ENCODE measurements around the gene VWA5A.

DNA sequence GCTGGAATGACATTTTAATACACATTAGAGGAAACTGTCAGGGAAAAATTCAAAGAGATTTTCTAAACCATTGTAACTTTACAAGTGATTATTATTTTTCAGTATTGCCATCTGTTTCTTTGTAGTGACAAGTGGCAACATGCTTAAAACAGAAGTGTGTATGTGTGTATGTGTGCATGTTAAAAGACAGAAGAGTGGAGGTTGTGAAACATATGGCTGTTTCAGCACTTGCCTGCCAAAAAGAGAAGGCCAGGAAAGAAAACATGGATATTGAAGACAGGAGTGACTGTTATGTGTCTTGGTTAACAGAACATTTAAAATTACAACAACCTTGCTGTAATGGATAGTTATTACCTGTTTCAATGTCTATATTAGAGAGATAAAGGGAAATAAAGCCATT, 24.3 kb upstream of the VWA5A start:
- TF ChIP-seq HOXB13 (CRISPR knock-in tag; IDR thresholded peaks at IDR 0.05; ENCODE audit: low read depth) (no peak), POLR2A (IDR thresholded peaks at IDR 0.05; ENCODE audit: low read length) (no peak), HDAC2 (IDR thresholded peaks at IDR 0.05) (no peak)
- TF ChIP-seq, protein P1, sequence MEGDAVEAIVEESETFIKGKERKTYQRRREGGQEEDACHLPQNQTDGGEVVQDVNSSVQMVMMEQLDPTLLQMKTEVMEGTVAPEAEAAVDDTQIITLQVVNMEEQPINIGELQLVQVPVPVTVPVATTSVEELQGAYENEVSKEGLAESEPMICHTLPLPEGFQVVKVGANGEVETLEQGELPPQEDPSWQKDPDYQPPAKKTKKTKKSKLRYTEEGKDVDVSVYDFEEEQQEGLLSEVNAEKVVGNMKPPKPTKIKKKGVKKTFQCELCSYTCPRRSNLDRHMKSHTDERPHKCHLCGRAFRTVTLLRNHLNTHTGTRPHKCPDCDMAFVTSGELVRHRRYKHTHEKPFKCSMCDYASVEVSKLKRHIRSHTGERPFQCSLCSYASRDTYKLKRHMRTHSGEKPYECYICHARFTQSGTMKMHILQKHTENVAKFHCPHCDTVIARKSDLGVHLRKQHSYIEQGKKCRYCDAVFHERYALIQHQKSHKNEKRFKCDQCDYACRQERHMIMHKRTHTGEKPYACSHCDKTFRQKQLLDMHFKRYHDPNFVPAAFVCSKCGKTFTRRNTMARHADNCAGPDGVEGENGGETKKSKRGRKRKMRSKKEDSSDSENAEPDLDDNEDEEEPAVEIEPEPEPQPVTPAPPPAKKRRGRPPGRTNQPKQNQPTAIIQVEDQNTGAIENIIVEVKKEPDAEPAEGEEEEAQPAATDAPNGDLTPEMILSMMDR (IDR thresholded peaks at IDR 0.05) = no peak
- TF ChIP-seq, protein P2, sequence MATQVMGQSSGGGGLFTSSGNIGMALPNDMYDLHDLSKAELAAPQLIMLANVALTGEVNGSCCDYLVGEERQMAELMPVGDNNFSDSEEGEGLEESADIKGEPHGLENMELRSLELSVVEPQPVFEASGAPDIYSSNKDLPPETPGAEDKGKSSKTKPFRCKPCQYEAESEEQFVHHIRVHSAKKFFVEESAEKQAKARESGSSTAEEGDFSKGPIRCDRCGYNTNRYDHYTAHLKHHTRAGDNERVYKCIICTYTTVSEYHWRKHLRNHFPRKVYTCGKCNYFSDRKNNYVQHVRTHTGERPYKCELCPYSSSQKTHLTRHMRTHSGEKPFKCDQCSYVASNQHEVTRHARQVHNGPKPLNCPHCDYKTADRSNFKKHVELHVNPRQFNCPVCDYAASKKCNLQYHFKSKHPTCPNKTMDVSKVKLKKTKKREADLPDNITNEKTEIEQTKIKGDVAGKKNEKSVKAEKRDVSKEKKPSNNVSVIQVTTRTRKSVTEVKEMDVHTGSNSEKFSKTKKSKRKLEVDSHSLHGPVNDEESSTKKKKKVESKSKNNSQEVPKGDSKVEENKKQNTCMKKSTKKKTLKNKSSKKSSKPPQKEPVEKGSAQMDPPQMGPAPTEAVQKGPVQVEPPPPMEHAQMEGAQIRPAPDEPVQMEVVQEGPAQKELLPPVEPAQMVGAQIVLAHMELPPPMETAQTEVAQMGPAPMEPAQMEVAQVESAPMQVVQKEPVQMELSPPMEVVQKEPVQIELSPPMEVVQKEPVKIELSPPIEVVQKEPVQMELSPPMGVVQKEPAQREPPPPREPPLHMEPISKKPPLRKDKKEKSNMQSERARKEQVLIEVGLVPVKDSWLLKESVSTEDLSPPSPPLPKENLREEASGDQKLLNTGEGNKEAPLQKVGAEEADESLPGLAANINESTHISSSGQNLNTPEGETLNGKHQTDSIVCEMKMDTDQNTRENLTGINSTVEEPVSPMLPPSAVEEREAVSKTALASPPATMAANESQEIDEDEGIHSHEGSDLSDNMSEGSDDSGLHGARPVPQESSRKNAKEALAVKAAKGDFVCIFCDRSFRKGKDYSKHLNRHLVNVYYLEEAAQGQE (IDR thresholded peaks at IDR 0.05) = no peak
- TF ChIP-seq, protein P3, sequence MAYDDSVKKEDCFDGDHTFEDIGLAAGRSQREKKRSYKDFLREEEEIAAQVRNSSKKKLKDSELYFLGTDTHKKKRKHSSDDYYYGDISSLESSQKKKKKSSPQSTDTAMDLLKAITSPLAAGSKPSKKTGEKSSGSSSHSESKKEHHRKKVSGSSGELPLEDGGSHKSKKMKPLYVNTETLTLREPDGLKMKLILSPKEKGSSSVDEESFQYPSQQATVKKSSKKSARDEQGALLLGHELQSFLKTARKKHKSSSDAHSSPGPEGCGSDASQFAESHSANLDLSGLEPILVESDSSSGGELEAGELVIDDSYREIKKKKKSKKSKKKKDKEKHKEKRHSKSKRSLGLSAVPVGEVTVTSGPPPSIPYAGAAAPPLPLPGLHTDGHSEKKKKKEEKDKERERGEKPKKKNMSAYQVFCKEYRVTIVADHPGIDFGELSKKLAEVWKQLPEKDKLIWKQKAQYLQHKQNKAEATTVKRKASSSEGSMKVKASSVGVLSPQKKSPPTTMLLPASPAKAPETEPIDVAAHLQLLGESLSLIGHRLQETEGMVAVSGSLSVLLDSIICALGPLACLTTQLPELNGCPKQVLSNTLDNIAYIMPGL (CRISPR knock-in tag; IDR thresholded peaks at IDR 0.05; ENCODE audit: borderline replicate concordance) = no peak

Data from A549 (cell line).